GM12872 (cell line): ENCODE data around the gene GAS7.

Experiments
- TF ChIP-seq, protein P1 (sequence below): IDR thresholded peaks from 3 replicates; pipeline ENCODE4 v1.5.1; 2011; ENCODE audit warnings: low read depth, mild to moderate bottlenecking, low read length, moderate library complexity; ENCODE audit not compliant: insufficient read depth

The GAS7 gene

DNA sequence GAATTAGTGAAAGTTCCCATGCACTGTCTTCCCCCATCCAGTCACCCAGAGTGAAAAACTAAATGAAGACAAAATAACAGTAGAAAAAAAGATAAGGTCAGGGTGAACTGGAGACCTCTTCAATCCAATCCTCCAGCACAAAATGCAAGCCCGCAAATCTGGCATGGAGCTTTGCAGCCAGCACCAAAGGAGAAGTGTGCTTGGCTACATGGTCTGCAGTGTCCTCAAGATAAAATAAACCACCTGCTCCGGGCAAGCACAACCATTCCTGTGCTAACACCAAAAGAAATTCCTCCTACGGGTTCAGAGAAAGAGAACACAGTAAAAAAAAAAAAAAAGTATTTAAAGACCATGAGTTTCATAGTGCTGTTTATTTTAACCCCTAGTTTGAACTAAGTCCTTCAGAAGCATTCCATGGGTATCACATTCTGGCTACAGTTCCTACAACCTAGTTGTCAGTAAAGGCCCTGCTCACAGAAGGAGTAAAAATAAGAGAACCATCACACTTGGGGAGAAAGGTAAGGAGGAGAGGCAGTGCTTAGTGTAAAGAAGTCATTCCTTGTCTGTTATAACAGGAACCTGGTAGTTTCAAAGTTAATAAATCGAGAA lies 109.1 kb downstream of the GAS7 start:
- TF ChIP-seq, protein P1, sequence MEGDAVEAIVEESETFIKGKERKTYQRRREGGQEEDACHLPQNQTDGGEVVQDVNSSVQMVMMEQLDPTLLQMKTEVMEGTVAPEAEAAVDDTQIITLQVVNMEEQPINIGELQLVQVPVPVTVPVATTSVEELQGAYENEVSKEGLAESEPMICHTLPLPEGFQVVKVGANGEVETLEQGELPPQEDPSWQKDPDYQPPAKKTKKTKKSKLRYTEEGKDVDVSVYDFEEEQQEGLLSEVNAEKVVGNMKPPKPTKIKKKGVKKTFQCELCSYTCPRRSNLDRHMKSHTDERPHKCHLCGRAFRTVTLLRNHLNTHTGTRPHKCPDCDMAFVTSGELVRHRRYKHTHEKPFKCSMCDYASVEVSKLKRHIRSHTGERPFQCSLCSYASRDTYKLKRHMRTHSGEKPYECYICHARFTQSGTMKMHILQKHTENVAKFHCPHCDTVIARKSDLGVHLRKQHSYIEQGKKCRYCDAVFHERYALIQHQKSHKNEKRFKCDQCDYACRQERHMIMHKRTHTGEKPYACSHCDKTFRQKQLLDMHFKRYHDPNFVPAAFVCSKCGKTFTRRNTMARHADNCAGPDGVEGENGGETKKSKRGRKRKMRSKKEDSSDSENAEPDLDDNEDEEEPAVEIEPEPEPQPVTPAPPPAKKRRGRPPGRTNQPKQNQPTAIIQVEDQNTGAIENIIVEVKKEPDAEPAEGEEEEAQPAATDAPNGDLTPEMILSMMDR = no peak

DNA sequence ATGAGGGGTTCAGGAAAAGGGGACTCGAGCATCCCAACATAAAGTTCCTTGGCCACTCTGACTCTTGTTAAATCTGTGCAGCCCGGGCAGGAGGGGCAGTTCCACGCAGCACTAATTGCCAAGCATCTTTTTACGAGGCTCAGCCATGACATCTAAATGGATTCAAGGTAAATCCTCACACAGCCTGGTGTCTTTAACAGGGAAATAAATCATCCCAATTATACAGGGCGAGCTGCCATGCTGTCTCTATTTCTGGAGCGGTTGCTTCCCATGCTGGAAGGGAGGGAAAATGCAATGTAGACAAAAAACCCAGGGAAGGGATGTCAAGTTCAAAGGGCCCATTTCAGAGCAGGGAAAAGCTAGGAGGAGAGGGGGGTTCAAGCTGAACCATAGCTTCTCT lies 110.0 kb downstream of the GAS7 start:
- TF ChIP-seq, protein P1 = no peak

DNA sequence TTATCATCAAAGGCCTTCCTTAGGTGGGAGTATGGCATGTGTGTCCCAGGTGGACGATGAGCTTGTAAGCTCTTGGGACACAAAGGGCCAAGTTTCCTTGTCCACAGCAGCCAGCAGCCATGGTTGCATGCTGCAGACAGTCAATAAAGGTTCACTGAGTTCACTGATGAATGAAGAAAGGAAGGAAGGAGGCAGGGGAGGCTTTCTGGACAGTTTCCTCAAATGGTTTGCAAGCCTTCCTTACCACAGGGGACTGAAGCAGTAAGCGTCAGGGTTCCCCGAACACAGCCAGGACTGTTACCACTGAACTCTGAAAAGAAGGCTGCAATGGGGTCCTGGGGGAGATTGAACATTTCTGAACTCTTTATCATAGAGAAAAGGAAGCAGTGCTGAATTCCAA lies 111.1 kb downstream of the GAS7 start:
- TF ChIP-seq, protein P1 = no peak

- TF ChIP-seq, protein P1 = no peak
These were observed 114.5 kb downstream of the GAS7 start for GRCh38 chr17:10083864-10084263.

- TF ChIP-seq, protein P1 = no peak
These were observed 115.6 kb downstream of the GAS7 start for GRCh38 chr17:10082795-10083194.

GRCh38 chr17:10081571-10082169 lies 116.7 kb downstream of the GAS7 start:
- TF ChIP-seq, protein P1 = no peak

DNA sequence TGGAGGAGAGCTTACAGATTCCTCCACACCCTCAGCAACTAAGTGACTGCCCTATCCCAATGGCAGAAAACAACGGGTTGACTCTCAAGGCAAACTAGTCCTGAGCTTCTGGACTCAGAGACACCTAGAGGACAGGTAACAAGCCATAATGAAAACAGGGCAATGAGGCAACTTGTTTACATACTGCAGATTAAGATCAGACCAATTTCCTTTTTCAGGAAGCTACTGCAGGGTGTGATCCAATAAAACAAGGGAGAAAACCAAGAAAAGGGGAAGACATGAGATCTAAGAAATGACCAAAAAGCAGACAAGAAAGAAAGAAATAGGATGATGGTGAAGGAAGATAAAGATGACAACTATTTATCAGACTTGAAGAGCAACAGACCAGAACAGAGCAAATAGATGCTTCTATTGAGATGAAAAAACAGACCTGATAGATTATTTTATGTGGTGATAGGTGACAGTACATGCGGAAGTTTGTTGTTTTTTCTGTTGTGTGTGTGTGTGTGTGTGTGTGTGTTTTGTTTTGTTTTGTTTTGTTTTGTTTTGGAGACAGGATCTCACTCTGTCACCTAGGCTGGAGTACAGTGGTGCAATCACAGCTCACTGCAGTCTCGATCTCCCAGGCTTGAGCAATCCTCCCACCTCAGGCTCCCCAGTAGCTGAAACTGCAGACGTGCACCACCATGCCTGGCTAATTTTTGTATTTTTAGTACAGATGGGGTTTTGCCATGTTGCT lies 120.7 kb downstream of the GAS7 start:
- TF ChIP-seq, protein P1 = no peak
